GM19455 (cell line): ENCODE measurements around the gene DIAPH2.
"Not testable (repeated sequence)": the region's sequence is repeated elsewhere in the genome, so short reads cannot be mapped to it uniquely, and the experiment has no call there.

Source experiments
- ATAC-seq: cut with Tn5 transposase; IDR thresholded peaks from one replicate; pipeline ENCODE4 v1.9.1; 2021; ENCODE audit not compliant: unreplicated experiment

Gene DIAPH2

GRCh38 chrX:97367125-97367524 lies 682.5 kb downstream of the DIAPH2 start:
- ATAC-seq, result no peak

DNA sequence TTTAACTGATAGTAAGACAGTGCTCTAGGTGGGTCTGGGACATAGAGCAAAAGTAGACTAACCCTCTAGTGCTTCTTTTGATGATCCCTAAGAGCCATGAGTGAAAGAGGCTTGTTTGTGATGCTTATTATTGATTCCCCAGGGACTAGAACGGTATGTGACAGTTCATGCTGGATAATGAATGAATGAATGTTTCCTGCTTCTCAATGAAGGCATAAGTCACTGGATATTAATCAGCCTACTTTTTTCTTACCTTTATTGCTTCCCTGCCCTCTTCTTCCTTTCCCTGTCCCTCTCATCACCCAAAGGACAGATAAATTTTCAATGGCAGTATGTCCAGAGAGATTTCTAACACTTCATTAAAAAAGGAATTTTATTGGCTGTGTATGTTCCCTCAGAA lies 685.3 kb downstream of the DIAPH2 start:
- ATAC-seq, result no peak

GRCh38 chrX:97372001-97372766 lies 687.5 kb downstream of the DIAPH2 start:
- no peak for ATAC-seq

DNA sequence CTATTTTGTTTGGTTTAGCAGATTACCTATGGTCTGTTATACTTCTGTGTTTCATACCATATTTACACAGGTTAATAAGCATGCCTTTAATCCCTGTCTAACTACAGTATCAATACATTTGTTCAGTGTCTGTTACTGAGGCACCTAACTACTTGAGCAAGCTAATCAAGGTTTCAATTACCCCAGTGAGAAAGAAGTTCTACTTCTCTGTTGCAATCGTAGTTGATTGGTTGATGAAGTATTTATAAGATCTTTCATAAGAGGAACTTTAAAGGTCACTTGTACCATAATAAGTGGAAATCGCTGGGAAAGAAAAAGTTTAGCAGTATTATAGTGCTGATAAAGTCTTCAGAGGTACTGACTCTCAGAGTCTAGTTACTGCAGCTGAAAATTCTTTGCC lies 689.6 kb downstream of the DIAPH2 start:
- ATAC-seq, result no peak

GRCh38 chrX:97380200-97380599 lies 695.6 kb downstream of the DIAPH2 start:
- ATAC-seq, result no peak

DNA sequence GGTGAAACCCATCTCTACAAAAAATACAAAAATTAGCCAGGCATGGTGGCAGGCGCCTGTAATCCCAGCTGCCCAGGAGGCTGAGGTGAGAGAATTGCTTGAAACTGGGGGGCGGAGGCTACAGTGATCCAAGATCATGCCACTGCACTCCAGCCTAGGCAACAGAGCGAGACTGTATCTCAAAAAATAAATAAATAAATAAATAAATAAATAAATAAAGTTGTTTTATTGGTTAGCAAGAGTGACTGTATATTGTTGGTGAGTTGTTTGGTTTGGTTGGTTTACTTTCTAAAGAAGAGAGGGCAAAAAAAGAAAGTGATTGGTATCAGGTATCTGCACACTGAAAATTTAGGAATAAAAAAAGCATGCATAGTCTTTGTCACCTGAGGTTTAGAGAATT lies 700.0 kb downstream of the DIAPH2 start:
- no peak for ATAC-seq

DNA sequence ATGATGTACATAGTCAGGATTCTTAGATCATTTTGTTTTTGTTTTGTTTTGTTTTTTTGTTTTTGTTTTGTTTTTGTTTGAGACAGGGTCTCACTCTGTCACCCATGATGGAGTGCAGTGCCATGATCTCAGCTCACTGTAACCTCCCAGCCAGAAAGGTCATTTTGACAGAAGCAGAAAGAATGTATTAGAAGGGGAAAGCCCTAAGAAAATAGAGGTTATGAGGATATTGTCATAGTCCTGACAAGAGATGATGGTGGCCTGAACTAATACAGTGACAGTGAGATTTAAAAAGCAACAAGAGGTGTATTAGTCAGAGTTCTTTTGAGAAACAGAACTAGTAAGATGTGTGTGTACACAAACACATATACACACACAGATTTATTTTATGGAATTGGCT lies 702.4 kb downstream of the DIAPH2 start:
- no peak for ATAC-seq

GRCh38 chrX:97389761-97390192 lies 705.1 kb downstream of the DIAPH2 start:
- ATAC-seq, result no peak

DNA sequence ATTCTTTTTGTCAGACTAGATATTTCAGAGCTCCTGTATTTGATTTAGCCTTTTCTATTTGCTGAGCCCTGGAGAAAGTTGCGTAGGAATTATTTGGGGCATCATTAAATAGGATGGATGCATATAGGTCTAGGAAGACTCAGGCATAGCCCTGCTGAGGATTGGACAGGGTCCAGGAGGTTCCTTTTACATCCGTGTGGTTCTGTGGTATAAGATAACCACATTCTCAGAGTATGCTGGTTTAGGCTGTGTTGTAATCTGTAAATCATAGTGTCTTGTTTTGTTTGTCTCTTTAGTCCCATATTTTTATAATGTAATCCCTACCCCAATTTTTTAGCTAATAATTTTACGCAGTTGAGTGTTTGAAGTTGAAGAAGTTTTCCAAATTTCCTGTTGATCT lies 712.7 kb downstream of the DIAPH2 start:
- no peak for ATAC-seq

DNA sequence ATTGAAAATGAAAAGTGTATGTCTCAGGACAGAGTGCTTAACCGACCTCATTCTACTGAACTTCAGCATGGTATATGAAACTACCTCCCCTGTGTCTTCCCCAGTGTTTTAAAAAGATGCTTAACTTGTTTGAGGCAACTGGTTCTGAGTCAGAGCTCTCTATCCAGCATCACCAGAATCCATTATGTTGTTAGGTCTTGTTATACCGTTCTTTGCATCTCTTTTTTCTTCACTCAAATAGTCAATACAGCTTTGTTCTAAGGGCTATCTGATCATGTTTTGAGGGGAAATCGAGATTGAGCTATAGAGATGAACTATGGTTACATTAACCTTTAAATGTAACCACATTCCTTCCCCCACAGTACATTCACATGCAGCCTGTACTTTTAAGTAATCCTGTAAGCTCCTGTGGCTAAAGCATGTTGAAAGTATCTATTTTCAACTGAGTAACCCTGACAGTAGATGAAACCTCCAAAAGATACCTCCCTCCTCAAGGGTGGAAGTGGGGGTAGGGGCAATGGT lies 713.4 kb downstream of the DIAPH2 start:
- peak; percentile 50 for ATAC-seq

DNA sequence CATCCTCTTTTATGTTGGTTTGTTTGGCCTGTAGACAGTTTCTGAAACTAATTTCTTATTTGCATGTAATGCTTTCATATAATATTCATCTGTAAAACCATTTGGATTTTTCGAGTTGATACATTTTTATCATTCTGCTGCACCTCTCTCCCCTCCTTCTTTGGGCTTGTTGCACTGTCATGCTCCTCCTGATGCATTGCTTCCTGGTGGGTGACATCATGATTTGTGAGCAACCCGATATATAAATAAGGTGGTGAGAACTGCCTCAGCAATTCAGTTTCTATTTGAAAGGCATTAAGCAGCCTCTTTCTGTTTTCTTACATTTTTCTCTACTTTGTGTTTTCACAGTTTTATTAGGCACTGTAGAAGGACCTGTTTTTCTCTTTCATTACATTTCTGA lies 714.8 kb downstream of the DIAPH2 start:
- ATAC-seq, result no peak

DNA sequence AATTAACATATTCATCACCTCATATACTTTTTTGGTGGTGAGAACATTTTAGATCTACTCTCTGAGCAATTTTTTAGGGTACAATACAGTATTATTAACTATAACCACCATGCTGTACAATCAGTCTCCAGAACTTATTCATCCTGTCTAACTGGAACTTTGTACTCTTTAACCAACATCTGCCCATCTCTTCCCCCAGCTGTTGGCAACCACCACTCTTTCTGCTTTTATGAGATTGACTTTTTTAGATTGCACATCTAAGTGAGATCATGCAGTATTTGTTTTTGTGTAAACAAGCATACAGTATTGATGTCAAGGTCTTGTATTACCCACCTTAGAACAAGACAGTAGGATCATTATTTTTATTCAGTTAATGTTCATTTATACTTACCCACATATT lies 715.9 kb downstream of the DIAPH2 start:
- ATAC-seq, result no peak

DNA sequence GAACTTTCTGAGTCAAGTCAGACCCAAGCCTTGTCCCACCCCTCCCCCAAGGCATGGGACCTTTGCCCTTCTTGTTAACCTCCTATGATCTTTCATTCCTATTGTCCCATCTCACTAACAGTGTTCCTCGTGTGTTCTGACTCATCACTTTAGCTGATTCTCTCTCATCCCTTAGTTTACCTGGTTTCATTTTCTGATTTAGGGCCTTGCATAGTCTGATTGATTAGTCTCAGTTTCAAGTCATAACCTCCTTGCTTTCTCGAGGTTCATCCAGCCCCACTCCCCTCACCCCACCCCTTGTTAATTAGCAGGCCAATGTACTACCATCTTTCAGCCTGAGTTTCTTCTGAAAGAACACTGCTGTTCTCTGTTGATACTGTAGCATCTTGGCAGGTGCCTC lies 716.5 kb downstream of the DIAPH2 start:
- peak; percentile 54 for ATAC-seq

- no peak for ATAC-seq
Measured at GRCh38 chrX:97401586-97402136, 717.0 kb downstream of the DIAPH2 start.

DNA sequence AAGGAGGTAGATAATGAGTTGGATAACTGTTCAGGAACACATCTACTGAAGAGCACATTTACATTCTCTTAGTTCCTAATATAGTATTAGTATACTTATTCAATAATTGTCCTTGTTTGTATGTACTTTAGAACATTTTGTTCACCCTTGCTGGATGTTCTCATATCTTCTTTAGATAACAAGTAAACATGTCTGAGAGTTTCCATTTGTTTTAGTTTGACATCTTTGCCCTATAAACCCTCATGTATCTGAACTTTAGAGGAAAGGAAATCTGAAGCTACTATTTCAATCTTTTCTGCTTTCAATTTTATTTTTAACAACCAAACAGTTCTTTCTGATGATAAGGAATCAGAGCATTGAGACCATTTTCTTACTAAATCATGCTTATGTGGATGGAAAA lies 717.7 kb downstream of the DIAPH2 start:
- ATAC-seq, result no peak

DNA sequence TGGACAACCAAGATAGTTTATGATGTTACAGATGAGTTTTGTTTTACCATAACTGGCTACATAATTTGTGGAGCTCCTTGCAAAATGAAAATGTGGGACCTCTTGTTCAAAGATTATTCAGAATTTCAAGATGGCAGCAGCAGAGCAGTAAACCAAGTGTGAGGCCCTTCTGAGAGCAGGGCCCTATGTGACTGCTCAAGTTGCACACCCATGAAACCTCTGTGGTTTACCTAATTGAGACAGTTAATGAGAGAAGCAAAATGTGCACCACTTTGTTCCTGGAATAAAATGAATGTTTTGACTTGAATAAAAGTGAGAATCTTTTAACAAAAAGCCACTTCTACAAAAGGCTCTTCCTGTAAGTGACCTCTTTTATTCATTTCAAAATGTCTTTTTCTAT lies 718.3 kb downstream of the DIAPH2 start:
- ATAC-seq, result no peak

DNA sequence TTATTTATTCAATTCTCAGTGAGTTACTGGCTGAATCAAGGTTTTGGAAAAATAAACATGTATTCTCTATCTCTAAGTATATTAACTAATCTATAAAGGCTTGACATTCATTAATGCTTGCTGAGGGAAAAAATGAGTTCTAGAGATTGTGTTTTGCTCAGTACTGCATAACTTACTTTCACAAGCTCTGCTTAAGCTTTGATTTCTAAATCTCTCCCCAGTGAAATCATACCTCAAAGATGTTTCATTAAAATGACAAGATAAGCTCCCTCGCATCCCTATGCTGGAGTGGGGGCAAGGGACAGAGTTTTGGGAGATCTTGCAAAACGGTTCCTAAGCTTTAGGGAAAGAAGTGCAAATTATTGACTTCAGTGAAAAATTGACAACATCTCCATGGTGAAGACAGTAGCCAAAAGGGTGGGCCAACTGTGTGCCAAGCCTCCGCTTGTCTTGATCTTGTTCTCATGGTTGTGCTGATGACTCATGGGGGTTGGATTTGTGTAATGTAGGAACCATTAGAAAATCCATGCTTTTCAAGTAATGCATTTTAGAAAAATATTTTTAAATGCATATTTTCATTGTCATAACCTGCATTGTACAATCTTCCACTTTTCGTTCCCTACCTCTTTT lies 720.5 kb downstream of the DIAPH2 start:
- ATAC-seq, result no peak

DNA sequence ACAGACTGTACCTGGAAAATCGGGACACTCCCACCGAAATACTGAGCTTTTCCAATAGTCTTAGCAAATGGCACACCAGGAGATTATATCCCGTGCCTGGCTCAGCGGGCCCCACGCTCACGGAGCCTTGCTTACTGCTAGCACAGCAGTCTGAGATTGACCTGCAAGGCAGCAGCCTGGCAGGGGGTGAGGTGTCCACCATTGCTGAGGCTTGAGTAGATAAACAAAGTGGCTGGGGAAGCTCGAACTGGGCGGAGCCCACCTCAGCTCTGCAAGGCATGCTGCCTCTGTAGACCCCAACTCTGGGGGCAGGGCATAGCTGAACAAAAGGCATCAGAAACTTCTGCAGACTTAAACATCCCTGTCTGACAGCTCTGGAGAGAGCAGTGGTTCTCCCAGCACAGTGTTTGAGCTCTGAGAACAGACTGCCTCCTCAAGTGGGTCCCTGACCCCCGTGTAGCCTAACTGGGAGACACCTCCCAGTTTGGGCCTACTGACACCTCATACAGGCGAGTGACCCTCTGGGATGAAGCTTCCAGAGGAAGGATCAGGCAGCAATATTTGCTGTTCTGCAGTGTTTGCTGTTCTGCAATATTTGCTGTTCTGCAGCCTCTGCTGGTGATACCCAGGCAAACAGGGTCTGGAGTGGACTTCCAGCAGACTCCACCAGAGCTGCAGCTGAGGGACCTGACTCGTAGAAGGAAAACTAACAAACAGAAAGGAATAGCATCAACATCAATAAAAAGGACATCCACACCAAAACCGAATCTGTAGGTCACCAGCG lies 725.2 kb downstream of the DIAPH2 start:
- ATAC-seq, result not testable (repeated sequence)

GRCh38 chrX:97416461-97416860 lies 731.8 kb downstream of the DIAPH2 start:
- ATAC-seq, result no peak

DNA sequence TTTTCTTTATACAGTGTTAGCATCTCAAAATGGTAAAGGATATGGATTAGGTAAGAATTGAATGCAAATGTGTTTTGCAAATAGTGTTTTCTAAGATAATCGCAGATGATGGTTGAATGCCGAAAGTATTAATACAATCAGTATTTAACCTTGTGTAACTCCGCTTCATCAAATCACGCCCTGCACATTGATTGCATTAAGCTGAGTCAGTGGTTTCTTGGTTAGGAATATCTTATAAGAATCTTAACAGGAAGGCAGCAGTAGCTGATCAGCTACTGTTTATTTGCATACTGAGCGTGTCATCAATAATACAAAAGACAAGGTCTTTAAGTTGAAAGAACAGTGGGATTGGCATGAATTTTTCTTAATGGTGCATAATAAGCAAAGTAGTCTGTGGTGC lies 744.5 kb downstream of the DIAPH2 start:
- ATAC-seq, result no peak

- no peak for ATAC-seq
Measured at GRCh38 chrX:97431281-97431680, 746.6 kb downstream of the DIAPH2 start.
